Adipocyte (in vitro differentiated cells): ENCODE data around the gene KRT17.
"Not testable (repeated sequence)": the region's sequence is repeated elsewhere in the genome, so short reads cannot be mapped to it uniquely, and the experiment has no call there.

Experiments used
- DNase-seq: peaks from one replicate; pipeline ENCODE4 v3.0.0-alpha.2; 2015; ENCODE audit warnings: low read depth
- H3K27me3 ChIP-seq: replicated peaks from 2 replicates; pipeline ENCODE4 v1.7.0; 2013; ENCODE audit warnings: mild to moderate bottlenecking, low read length, moderate library complexity; ENCODE audit not compliant: control insufficient read depth, insufficient read depth
- H3K36me3 ChIP-seq: 2 replicates; pipeline ENCODE4 v1.7.0; 2013; ENCODE audit warnings: low read length, mild to moderate bottlenecking, moderate library complexity; ENCODE audit not compliant: control insufficient read depth, insufficient read depth, severe bottlenecking
- H3K4me1 ChIP-seq: 2 replicates; pipeline ENCODE4 v1.7.0; 2013; ENCODE audit warnings: mild to moderate bottlenecking, low read length, moderate library complexity; ENCODE audit not compliant: control insufficient read depth, insufficient read depth
- H3K4me3 ChIP-seq: 2 replicates; pipeline ENCODE4 v1.7.0; 2013; ENCODE audit warnings: mild to moderate bottlenecking, low read length, moderate library complexity
- H3K9ac ChIP-seq: 2 replicates; pipeline ENCODE4 v1.7.0; 2013; ENCODE audit warnings: mild to moderate bottlenecking, low read length, moderate library complexity
- H3K9me3 ChIP-seq: 2 replicates; pipeline ENCODE4 v1.7.0; 2013; ENCODE audit warnings: mild to moderate bottlenecking, low read length, moderate library complexity; ENCODE audit not compliant: control insufficient read depth

KRT17 gene

DNA sequence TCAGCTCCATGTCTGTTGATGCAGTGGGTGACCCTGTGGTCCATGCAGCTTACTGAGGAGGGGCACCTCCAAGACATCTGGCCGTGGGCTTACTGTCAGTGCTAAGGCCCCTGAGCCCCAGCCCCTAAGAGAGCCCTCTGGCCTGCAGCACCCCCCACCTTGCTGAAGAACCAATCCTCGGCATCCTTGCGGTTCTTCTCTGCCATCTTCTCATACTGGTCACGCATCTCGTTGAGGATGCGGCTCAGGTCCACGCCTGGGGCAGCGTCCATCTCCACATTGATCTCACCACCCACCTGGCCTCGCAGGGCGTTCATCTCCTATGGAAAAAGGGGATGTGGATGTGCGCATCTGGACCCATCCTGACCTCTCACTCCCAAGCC lies 2.9 kb downstream of the KRT17 start:
- not testable (repeated sequence) for H3K4me3 ChIP-seq

DNA sequence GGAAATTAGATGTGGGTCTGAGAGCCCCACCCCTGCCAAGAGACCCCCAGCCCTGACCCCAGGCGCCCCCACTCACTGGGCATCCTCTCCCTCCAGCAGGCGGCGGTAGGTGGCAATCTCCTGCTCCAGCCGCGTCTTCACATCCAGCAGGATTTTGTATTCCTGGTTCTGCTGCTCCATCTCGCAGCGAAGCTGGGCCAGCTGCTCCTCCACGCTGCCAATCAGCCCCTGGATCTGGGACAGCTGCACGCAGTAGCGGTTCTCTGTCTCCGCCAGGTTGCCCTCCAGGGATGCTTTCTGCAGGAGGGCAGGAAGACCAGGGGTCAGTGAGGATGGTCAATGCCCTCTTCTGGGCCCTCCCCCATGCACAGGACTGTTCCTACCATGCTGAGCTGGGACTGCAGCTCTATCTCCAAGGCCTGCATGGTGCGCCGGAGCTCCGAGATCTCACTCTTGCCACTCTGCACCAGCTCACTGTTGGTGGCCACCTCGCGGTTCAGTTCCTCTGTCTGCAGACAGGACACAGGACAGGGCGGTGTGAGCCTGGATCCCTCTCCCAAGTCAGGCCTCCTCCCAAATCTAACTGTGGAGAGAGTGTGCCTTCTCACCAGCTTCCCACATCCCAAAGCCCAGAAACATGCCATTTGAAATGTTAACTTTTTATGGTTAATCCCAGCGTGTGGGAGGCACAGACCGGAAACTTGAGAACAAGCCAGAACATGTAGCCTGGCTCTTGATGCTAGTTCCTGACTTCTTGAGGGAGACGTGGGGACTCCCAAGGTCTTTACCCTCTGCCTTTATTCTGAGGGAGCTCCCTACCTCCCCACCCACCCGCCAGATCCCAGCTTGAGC lies 3.6 kb downstream of the KRT17 start:
- peak; percentile 8 for DNase-seq
- Histone ChIP-seq H3K9ac (no peak overlapping the region), H3K9me3 (no peaks in the 10 kb centered on the region), H3K4me1 (no peaks in the 10 kb centered on the region), H3K4me3 (no peak overlapping the region), H3K27me3 (peaks cover 25% of the 10 kb centered on the region), H3K36me3 (no peaks in the 10 kb centered on the region)

More for the DNA sequence above, 2.9 kb downstream of the KRT17 start:
- H3K36me3 ChIP-seq, H3K4me1 ChIP-seq, DNase-seq, H3K9ac ChIP-seq, H3K9me3 ChIP-seq: not testable (repeated sequence)
- peaks cover 23% of the 10 kb centered on the region for H3K27me3 ChIP-seq

DNA sequence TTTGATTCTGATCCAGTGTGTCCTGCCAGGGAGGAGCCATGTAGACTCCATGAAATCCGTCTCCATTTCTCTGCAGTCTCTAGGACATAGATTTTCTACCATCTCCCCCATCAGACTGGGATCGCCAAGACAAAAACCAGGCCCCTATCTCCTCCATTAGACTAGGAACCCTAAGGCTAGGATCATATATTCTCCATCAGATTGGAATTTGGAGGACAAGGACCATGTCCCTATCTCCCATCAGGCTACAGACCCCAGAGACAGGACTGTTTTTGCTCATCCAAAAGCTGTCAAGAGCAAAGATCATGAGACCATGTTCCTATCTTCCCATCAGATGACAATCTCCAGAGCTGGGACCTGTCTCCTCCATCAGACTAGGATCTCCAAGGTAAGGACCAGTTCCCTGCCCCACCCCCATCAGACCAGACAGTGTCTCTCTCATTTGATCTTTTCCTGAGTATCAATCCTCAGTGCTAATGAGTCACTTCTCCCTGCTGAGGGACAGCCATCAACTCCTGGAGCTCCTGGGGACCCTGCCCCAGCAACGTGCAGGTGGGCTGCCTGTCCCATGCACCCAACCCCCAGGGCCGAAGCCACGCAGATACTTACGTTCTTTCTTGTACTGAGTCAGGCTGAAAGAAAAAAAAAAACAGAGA lies 4.3 kb downstream of the KRT17 start:
- H3K36me3 ChIP-seq, DNase-seq, H3K9me3 ChIP-seq, H3K4me3 ChIP-seq, H3K4me1 ChIP-seq, H3K9ac ChIP-seq: not testable (repeated sequence)
- H3K27me3 ChIP-seq = peaks cover 27% of the 10 kb centered on the region

DNA sequence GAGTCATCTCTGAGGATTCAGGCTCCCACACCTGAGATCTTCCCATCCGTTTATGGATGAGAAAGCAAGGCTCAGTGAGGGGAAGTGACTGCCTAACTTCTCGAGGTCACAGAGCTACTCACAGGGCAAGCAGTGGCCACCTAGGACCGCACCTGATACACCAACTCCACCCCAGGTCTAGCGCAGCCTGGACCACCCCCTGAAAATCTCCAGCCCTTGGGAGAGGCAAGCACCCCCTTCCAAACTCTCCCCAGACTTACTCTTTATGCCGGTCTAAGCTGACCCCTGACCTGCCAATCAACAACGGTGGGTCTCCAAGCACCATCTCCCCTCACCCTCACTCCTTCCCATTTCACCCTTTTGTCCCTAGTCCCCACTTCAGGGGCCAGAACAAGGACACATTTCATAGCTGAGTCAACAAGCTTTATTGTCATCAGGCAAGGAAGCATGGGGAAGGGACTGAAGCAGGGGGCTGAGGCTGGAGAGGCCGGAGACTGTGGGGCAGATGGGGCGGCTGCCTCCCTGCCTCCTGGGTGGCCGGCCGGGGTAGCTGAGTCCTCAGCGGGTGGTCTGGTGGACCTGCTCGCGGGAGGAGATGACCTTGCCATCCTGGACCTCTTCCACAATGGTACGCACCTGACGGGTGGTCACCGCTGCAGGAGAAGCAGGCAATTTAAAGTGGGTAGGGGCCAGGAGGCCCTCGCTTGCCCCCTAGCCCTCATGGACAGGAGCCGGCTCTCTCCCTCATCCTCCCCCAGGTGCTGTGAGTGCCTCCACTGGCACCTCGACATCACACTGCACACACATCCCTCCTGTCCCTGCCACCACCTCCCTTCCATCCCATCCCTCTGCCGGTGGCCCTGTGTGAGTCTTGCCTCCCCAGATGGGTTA lies 5.1 kb downstream of the KRT17 start:
- peaks cover 24% of the 10 kb centered on the region for H3K27me3 ChIP-seq
- no peak overlapping the region for H3K9ac ChIP-seq
- no peak overlapping the region for H3K4me3 ChIP-seq
- H3K4me1 ChIP-seq = no peaks in the 10 kb centered on the region
- H3K36me3 ChIP-seq = no peaks in the 10 kb centered on the region
- no peak for DNase-seq
- no peaks in the 10 kb centered on the region for H3K9me3 ChIP-seq

- no peaks in the 10 kb centered on the region for H3K36me3 ChIP-seq
- no peaks in the 10 kb centered on the region for H3K4me1 ChIP-seq
- DNase-seq = no peak
- no peak overlapping the region for H3K9ac ChIP-seq
- peaks cover 24% of the 10 kb centered on the region for H3K27me3 ChIP-seq
- H3K4me3 ChIP-seq = no peak overlapping the region
- no peaks in the 10 kb centered on the region for H3K9me3 ChIP-seq
Observed at GRCh38 chr17:41618341-41619035, 5.9 kb downstream of the KRT17 start.

DNA sequence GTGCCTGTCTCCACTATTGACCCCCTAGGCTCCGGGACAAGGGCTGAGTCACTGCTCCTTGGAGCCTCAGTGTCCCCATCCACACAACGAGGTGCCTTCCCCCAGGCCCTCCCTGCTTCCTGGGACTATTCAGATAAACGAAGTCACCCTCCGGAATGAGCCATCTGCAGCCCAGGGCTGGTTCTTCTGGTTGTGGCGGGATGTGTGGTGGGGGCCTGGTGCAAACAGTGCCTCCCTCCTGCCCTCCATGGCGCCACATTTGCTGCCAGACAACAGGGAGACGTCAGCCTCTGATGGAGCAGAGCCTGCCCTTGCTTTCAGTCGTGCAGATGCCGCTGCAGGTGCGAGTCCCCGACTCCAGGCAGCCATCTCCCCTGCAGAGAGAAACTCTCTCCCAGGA lies 6.7 kb downstream of the KRT17 start:
- Histone ChIP-seq H3K9me3 (no peaks in the 10 kb centered on the region), H3K36me3 (no peaks in the 10 kb centered on the region), H3K4me3 (no peak overlapping the region), H3K9ac (no peak overlapping the region), H3K4me1 (peaks cover 5% of the 10 kb centered on the region), H3K27me3 (peaks cover 24% of the 10 kb centered on the region)
- DNase-seq = no peak

GRCh38 chr17:41617136-41617535 lies 7.2 kb downstream of the KRT17 start:
- H3K27me3 ChIP-seq = peaks cover 24% of the 10 kb centered on the region
- H3K9me3 ChIP-seq = no peaks in the 10 kb centered on the region
- no peaks in the 10 kb centered on the region for H3K36me3 ChIP-seq
- H3K9ac ChIP-seq = no peak overlapping the region
- DNase-seq = no peak
- H3K4me3 ChIP-seq = no peak overlapping the region
- peaks cover 9% of the 10 kb centered on the region for H3K4me1 ChIP-seq

GRCh38 chr17:41616486-41616885 lies 7.9 kb downstream of the KRT17 start:
- H3K9me3 ChIP-seq, H3K4me3 ChIP-seq, DNase-seq, H3K36me3 ChIP-seq, H3K4me1 ChIP-seq, H3K9ac ChIP-seq: not testable (repeated sequence)
- H3K27me3 ChIP-seq = peaks cover 24% of the 10 kb centered on the region

DNA sequence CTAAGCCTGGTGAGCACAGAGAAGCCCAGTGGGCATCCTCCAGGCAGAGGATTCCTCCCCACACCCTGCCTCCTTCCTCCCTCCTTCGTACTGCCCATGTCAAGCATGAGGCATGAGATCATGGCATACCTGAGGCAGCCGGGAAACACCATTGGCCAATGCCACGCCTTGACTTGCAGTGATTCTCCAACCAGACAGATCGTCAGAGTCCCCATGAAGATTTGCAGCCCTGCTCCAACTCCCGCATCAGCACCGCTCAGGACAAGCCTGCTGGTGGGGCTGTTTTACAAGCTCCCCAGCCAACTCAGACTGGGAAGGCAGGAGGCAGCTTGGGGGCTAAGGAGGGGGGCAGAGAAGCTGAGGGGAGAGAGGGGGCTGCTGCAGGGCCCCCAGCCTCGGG lies 8.9 kb downstream of the KRT17 start:
- Histone ChIP-seq H3K4me1 (peaks cover 9% of the 10 kb centered on the region), H3K4me3 (no peak overlapping the region), H3K9ac (no peak overlapping the region), H3K27me3 (peaks cover 27% of the 10 kb centered on the region), H3K36me3 (no peaks in the 10 kb centered on the region), H3K9me3 (no peaks in the 10 kb centered on the region)
- DNase-seq = no peak

DNA sequence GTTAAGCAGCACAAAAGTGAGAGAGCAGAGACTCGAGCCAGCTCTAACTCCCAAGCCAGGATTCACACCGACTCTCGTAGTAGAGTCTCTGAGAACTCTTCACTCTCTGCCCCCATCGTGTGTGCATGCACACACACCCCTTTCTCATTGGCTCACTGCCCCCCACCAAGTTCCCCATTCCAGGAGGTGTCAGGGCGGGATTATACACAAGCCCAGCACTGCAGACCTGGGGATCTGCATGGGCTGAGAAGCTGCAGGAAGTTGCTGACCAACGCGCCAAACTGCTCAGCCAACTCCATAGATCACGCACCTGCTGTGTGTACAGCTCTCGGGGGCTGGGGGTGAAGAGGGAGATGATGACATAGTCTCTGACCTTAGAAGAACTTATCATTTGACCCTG lies 9.6 kb downstream of the KRT17 start:
- H3K9me3 ChIP-seq, H3K4me1 ChIP-seq, H3K36me3 ChIP-seq, H3K9ac ChIP-seq, DNase-seq, H3K4me3 ChIP-seq: not testable (repeated sequence)
- peaks cover 30% of the 10 kb centered on the region for H3K27me3 ChIP-seq
